T-helper 2 cell treated with Interferon-gamma antibody and Interleukin-4, amounts not matched to agents 100 ng/mL and 5 ng/mL, for 36 hours (primary cell): Measurements from ENCODE around the gene RIPOR3. TPM values are rescaled to one million over a fixed set of nuclear protein-coding genes. Genes with fewer than 3 reads are reported as not detected.

Source experiments
- intact Hi-C: fragments of 100-400 bp; cut with micrococcal nuclease; formaldehyde crosslinking; loops from one replicate; pipeline ENCODE4 v1.15.1; 2023
- total RNA-seq: library from RNA; stranded (reverse); gene quantifications from 2 replicates; pipeline ENCODE4 v1.2.3, GENCODE V29; 2022

The RIPOR3 gene
- total RNA-seq, 1 donor from 2014 or later = not detected

DNA sequence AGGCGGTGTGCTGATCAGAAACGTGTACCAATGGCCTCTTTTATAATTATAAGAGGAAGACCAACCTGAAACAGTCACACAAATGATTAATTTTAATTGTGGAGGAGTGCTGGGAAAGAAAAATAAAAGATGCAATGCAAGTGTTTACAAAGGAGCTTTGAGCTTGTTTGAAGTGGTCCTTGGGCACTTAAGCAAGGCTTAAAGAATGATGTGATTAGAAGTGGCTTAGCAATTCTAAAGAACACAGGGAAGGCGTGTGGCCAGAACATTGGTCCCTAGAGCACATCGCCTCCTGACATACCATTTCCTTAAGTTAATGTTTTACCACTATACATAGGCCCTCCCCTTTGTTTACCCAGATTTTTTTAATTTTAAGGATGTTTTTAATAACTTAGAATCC is 155.0 kb downstream of the RIPOR3 start:
- intact Hi-C loops = no loop called here

Other genes with a start within 250 kb of the RIPOR3 start
- 73.0 and 73.9 TPM in 2 replicates for gene PTPN1, start 181.2 kb downstream of the RIPOR3 start, total RNA-seq
- gene PARD6B, start 40.0 kb upstream of the RIPOR3 start, total RNA-seq = 4.1 and 4.5 TPM in 2 replicates
- 5.5 and 7.1 TPM in 2 replicates for gene BCAS4, start 103.5 kb upstream of the RIPOR3 start, total RNA-seq
- gene ADNP, start 239.9 kb upstream of the RIPOR3 start, total RNA-seq = 69.2 and 70.6 TPM in 2 replicates